GM18502 (cell line): ENCODE data around the gene UTRN.

Experiments
- ATAC-seq: cut with Tn5 transposase; IDR thresholded peaks from one replicate; pipeline ENCODE4 v1.9.1; 2021; ENCODE audit warnings: mild to moderate bottlenecking; ENCODE audit not compliant: unreplicated experiment, poor library complexity

The UTRN gene

DNA sequence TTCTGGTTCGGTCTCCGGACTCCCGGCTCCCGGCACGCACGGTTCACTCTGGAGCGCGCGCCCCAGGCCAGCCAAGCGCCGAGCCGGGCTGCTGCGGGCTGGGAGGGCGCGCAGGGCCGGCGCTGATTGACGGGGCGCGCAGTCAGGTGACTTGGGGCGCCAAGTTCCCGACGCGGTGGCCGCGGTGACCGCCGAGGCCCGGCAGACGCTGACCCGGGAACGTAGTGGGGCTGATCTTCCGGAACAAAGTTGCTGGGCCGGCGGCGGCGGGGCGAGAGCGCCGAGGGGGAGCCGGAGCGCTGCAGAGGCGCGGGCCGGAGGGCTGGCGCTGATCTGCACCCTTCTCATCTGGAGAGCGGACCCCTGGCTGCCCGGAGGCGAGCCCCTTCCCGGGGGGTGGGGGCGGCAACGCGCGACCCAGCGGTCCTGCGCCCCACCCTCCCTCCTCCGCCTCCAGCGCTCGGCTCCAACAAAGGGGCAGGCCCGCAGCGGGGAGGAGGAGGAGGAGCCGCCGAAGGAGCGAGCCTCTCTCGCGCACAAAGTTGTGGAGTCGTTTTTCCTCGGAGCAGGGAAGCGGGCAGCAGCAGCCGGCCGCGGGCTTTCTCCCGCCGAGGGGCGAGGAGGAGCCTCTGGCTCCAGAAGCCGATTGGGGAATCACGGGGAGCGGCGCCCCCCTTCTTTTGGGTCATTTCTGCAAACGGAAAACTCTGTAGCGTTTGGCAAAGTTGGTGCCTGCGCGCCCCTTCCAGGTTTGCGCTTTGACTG is at the start of gene UTRN:
Gene UTRN, plus strand, starts transcription at position 553 of the 765 bp plus-strand sequence. CDS start 6,494 bp downstream, outside the sequence.
- ATAC-seq = peak; percentile 59

DNA sequence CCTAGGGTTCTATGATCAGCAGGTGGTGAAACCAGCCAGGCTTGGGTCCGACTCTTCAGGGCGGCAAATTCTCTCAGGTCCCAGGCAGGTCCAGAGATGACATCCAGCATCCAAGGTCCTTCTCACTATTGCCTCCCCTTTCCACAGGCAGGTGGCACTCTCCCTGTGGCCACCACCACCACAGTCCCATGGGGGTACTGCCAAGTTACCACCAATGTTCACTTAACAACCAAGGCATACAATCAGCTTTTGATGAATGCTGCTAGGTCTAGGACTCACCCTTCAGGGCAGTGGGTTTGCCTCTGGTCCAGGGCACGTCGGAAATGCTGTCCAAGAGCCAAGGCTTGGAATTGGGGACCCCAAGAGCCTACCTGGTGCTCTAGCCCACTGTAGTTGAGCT is 40.4 kb upstream of the UTRN start:
- no peak for ATAC-seq

DNA sequence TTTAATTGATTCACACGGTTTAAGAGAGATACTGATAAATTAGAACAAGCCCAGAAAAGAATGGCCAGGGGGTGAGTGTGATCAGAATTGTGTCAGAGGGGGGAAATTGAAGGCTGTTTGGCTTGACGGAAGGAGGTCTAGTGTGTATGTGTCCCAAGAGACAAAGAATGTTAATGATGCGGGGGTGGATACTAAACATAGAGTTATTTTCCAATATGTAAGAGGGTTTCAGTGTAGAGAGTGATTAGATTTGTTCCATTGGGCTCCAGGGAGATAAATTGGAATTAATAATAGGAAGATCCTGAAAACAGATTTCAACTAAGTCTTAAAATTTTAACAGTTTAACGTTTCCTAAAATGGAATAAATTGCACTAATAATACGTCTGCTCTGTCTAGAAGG is 38.1 kb upstream of the UTRN start:
- ATAC-seq = no peak

DNA sequence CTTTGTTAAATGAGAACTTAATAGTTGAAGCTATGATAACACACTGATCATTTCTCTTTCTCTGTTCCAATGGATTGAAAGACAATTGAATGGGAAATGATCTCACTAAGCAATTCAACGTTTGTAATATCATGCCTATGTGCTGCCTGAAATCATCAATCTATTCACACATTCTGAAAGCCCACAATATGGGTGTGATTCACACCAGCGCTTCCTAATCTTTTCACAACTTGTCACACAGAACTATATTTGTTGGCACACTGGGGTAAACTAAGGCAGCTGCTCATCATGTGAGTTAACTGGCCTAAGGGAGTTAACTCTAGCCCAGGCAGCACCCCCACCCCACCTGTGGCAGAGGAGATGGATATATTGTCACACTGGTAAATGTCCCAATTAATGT is 37.1 kb upstream of the UTRN start:
- ATAC-seq = no peak

DNA sequence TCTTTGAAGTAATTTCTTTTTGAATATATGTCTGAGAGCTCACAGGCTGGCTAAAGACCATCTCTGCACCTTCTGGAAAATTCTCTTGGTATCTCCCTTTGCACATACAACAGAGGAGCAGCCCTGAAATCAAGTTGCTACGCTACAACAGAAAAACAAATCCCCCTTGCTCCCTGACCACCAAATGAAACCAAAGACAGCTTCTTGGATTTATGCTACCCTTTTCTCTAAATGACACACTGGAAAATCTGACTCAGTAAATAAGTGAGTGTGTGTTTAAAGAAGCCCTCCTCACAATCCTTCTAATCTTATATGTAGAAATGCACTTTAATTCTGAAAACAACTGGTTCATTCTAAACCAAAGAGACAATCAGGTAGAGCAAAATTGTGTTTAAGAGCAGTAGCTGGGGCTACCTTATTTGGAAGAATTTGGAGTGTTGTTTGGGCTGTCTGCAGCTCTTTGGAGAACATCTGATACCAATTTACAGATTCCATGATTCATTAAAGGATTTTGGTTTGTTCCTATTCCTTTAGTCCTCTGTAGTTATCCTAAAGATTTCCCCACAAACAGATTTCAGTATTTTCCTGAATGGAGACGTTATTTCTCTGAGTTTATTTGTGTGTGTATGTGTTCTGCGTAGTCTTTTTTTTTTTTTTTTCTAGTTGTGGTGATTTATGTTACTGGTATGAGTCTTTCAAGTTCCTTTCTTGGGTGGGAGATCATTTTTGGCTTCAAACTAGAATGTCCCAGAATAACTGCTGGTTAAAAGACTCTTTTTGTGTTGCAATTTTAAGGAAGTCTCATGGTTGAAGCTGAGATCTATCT is 36.4 kb upstream of the UTRN start:
- no peak for ATAC-seq

DNA sequence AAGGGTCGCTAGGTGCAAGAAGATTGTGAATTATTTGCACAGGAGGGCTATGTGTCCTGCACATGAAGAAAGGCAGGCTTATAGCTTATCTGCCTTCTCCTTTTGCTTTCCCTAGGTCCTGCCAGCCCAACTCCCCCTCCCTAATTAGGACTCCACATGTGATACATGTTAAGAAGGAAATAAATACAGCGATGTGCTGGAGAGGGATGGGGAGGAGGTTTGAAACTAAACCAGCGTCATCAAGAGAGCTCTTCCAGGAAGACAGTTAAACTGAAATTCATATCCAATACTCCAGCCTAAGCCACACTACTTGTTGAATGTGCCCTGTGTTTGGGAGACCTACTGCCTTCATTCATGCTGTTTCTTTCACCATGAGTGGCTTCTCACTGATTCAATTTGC is 34.9 kb upstream of the UTRN start:
- ATAC-seq = no peak

DNA sequence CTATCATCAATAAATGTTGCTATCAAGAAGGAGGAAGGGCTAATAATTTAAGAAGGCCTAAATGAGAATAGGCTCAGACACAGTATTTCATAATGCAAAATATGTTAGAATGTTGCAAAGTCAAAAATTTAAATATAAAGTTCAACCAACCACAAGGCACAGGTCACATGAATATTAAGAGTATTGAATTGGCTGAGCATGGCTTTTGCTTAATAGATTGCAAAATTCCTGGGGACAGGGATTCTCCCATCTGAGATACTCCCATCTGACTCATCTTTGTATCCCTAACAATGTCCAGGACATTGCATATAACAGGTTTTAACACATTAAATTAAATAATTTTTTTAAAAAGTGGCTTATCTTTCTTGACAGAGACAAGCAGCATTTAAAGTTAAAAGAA is 32.9 kb upstream of the UTRN start:
- ATAC-seq = no peak

DNA sequence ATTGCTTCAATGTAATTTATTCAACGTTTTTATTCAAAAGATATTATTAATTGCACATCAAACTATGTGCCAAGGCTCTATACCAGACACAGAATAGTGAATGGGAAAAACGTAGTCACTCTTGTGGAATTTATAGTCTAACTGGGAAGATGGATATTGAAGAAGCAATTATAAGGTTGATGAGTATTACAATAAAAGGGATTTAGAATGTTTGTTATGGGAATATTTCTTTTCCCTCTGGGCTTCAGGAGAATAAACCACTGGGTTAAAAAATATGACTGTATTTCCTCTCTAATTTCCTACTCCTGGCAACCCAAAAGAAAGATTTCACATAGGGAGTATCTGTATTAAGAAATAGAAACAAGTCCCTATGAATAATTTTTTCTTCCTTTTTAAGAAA is 25.1 kb upstream of the UTRN start:
- ATAC-seq = no peak

DNA sequence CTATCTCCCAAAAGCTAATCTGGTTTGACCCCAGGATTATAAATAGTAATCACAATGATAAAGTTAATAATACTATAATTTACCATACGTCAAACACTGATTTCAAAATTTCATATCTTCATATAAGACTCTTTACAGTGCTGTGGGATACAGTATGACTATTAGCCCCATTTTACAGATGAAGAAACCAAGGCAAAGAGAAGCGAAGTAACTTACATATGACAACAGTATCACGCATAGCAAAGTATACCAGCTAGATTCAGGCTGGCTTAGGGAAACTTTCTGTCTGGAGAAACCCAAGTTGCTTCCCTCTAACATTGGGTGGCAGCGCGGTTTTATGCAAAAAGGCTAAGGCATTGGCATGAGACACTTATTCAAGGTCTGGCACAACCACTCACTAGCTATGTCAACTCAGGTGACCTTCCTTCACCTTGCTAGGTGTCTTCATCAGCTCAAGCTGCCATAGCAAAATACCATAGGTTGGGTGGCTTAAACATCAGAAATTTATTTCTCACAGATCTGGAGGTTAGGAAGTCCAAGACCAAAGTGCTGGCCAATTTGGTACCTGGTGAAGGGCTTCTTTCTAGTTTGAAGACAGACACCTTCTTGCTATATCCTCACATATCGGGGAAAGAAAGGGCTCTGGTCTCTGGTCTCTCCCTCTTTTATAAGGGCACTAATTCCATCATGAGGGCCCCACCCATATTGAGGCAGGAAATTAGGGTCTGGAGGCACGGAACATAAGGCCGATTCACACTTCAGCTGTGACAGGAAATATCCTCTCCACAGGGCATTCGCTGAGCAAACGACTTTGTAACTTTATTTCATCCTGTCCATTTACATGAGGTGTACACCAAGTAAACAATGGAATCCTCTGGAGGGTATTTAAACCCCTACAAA is 22.4 kb upstream of the UTRN start:
- ATAC-seq = no peak

DNA sequence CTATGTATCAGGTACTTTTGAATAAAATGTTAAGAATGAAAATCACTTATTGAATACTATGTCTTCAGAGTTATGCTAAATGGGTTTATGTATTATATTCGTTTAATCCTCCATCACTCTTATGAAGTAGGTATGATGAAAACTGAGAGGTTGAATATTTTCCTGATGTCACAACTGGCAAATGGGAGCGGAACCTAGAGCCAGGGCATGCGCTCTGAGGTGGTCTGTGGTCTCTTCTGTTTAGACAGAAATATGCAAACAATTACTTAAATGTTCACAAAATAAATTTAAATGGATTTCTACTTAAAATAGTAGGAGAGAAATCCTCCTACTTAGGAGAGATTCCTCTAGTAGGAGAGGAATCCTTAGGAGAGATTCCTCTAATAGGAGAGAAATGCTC is 21.3 kb upstream of the UTRN start:
- no peak for ATAC-seq

DNA sequence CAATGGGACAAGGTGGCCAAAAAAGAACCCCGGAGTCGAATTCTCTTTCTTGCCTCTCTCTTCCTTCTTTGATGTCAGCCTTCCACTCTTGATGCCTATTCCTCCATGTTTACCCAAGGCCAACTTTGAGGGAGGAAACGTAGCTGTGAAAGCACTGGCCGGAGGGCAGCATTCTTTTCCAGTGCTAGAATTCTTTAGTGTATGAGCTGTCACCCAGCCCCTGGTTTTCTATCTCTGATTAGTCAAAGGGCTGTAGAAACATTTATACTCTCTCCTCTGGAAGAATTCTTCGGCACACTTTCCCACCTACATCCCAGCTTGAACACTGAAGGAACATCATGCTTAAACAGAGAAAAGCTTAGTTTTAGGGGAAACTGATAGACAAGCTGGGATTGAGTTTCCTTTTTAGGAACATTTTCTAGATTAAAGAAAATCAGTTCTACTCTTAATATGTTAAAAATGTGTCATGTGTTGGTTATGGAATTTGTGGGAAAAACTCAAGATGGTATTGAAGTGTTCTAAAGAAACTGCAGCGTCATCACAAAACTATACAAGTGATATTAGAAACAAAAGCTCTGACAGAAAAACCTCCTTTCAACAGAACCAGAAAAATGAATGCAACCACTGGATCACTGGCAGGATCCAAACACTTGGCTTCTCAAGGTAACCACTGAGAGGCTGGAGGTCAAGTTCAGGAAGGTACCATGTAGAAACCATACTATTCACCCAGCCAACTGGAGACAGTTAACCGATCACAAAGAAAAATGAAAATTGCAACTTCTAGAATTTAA is 20.7 kb upstream of the UTRN start:
- no peak for ATAC-seq

DNA sequence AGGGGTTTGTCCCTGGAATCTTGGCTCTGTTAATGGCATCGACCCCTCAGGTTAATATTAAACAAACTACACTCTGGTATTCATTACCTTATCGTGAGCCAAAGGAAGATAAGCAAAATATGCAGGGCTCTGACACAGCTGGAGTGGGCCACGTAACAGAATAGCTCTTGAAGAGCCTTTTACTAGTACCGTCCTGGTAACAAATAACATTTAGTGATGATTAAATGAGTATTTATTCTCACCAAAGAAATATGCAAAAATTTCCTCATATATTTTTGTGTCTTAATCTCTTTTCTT is 20.1 kb upstream of the UTRN start:
- ATAC-seq = peak; percentile 22

DNA sequence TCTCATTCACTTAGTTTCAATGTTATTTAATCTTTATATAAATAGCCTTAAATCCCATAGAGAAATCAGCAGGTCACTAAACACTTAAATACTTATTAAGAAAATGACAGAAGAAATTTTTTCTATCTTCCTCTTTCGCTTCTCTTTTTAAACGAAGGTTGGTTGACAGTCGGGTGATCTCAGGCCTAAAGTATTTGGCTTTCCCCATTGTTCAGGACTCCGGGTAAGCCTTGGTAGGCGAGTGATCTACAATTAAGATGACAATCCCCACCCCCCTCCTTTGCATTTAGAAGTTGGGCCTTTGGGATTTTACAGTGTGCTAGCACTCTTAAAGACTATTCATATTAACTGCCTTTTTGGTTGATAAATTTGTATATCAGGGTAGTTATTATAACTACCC is 19.7 kb upstream of the UTRN start:
- peak; percentile 96 for ATAC-seq

DNA sequence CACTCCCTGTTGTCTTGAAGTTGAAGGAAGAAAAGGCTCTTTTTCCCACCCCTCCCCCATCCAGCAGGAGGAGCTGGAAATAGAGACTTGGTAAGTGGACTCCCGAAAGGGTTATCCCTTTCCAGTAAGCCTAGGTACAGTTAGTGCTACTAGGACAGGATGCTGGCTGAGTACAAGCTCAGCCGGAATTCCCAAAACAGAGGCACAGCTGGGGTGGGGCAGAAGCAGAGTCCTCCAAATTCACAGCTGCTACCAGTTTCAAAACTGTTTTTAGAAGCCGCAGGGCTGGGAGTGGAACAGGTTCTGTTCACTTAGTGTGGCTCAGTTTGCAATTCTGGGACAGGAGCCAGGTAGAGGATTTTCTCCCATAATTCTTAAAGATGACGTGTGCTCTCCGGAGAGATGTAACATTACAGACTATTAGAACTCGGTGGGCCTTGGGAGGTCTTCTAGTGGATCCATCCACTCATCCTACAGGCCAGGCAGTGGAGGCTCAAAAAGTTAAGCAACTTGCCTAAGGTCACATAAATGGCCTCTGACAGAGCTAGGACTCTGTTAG is 19.0 kb upstream of the UTRN start:
- ATAC-seq = no peak

DNA sequence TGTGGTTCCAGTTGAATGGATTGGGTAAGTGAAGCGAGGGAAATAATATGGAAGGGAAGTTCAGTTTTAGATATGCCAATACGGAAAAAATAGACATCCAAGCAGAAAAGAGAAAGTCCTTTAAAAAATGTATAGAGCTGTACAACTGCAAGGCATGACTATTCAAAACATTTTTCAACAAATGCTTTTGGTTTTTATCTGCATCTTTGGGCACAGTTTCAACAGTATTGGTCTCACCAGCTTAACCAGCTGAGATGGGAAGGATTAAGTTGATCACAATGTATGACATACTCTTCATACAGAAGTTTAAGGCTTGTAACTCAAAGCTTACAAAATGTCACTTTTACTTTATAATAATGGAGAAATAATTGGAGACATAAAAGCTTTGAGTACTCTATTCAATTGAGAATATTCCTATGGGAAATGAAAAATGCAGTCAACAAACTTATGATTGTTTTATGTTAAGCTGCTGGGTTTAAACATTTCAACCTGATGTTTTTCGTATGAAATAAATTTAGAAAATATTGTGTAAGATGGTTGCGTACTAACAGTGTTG is 16.3 kb upstream of the UTRN start:
- no peak for ATAC-seq

DNA sequence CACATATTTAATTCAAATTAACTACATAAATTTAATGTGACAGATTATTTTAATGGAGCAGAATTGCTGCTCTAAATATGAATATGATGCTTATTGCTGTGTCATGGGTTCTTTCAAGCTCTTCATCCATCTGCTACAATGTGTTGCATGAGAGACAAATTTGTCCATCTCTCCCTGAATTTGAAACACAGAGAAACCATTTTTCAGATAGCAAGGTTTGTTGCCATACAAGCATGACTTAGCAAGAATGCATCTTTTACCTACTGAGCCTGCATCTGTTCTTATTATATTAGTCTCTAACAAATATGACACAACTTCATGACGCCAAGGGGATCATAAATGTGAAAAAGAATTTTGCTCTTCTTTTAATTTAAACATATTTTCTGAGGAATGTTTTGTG is 8.0 kb upstream of the UTRN start:
- ATAC-seq = no peak

DNA sequence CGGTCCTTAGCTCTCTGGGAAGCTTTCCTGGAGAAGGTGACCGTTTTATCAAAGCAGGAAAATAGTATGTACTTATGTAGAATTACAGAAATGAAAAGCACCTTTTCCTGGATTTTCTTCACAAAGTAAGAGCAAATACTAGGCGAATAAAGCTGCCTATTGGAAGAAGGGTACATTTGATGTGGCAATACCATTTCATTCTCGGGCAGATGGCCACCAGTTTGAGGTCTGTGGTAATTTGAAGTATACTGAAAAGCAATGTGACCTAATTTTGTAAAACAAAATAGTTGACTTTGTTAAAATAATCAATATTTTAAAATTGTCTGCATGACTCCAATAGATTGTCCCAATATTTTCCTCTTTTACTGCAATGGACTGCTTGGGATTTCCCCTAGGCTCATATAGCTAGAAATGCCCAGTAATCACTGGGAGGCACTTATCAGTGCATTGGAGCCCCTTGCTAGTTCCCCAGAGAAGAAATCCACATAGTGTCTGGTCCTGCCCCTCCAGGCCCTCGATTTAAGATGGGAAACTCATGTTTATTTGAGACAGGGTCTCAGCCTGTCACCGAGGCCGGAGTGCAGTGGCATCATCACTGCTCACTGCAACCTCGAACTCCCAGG is 7.4 kb upstream of the UTRN start:
- no peak for ATAC-seq

DNA sequence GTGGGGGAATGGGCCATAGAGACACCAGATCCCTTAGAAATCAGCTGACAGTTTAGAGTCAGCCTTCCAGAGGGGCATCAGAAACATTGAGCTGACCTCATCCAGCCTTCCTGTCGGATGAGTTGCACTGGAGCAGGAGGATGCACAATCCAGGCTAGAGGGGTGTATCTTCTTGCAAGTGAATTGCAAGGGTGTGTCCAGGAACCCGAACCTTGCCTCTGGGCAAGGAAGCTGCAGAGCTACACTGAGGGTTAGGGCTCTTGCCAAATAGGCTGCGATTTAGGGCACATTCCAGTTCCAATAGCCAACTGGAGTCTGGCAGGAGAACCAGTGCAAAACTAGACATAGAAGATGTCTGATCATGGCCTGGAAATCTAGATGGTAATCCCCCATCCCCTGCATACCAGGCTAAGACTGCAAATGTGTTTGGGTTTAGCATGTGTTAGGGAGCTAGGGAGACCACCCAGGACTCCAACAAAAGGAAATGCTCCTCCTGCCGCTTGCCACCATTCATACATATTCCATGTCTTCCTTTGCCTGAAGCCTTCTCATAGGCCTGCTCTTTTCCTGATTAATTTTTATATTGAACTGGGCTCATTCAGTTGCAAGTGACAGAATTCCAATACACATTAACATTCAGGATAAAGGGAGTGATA is 6.3 kb upstream of the UTRN start:
- ATAC-seq = no peak
